Fibroblast of gingiva (primary cell): ENCODE results near the gene PDLIM1.

Source experiments
- DNase-seq: peaks from one replicate; pipeline ENCODE4 v3.0.0-alpha.2; 2011; ENCODE audit warnings: low read depth

Gene PDLIM1

DNA sequence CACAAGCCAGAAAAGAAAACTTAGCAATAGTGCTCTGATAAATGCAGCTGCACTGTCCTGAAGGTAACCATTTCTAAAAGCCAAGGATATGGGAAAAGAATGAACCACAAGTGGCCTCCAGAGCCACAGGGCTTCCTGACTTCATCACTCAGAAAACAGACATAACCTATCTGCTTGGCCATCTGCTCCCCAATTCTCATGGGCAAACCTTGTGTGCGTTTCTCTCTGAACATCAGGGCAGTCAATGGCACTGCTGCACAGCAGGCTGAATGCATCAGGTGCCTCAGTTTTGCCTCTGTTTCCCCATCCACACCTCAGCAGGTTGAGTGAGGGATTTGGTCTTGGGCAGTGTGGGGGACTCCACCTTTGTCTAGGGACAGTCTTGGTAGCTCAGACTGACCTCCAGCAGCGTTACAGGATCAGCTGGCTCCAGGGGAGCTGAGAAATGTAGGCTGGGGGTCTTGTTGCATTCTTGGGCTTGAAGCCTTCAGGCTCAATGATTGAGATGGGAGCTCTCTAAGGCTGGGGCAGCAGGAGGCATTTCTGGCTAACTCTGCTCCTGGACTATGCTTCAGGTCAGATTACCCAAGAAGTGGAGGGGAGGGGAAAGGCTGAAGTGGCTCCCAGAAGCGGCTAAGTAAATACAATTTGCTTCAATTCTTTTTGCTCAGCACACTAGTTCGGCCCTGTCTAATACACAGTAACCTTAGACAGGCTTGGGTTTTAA, 23.6 kb upstream of the PDLIM1 start:
- DNase-seq = no peak

DNA sequence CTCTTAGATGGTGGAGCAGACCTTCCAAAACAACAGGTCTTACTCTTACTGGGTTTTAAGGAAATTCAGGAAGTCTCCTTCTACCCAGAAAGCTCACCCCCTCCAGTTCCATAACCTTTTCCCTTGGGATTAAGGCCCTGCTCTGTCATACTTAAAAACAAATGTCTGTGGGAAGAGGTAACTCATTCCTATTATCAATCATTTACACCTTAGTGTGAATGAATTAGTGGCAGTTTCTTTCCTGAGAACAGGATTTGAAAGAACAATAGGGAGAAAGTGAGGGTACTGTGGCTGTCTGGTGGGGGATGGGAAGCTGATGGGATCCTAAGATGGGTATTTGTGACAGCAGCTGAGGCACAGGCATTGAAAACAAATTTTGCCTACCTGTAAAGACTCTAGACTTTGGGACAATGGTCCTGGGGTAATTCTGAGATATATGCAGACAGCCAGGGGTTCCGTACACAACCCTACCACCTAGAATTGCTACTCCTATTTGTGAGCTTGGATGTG, 22.2 kb upstream of the PDLIM1 start:
- no peak for DNase-seq

DNA sequence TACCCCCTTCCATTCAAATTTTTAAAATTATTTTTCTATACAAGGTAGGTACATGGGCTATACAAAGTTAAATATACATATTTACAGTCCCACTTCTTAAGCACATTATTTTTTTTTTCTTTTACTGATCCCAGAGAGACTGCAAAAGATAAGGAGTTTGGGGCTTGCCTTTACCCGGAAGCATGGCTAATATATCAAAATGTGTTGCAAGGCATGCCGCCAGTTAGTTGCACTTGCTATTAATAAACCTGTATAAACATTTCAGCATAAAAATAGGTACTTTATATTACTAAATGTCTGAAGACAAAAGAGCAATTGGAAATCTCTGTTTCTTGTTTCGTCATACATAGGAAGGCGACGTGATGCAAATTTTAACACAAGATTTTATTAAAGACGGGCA, 21.5 kb upstream of the PDLIM1 start:
- DNase-seq = no peak

- no peak for DNase-seq
These were observed 19.2 kb upstream of the PDLIM1 start for GRCh38 chr10:95309958-95310357.

DNA sequence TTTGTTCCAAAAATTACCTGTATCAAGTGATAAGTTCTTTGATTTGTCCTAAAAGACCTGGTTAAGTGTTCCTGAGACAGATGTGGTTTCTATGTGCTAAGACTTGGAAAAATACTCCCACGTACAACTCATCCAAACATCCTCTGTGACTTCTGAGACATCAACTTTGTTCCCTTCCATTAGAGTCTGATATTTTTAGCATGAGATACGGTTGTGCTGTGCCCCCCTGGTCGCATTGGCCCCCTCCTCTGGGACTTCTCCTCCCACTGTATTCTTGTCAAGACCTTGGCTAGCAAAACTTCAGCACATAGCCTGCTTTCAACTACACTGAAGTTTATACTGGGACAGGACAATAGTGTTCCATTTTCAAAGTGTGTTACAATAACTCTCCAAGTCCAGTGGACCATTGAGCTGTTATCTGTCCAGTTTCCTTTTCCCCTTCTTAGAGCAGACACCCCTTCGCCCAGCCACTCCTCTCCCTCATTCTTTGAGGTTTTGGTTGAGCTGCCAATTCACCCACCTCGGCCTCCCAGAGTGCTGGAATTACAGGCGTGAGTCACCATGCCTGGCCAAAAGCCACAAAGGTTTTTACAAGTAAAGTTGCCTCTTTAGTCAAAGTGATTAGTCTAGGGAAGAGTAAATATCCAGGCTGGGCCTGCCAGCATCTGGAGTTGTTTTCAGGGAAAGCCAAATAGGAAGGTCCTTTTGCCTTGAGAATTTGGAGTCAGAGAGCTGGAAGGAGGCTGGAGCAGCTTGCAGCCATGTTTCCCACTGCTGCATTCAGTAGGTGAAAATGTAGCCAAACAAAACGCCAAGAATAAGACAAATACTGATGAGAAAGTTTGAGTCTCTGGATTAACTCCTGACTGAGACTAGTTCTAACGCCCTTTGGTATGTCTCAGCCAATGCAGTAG, 17.8 kb upstream of the PDLIM1 start:
- DNase-seq = peak; percentile 95

GRCh38 chr10:95306851-95307250, 16.0 kb upstream of the PDLIM1 start:
- no peak for DNase-seq

- DNase-seq = no peak
These were observed 15.5 kb upstream of the PDLIM1 start for GRCh38 chr10:95306318-95306650.

- DNase-seq = no peak
These were observed 15.0 kb upstream of the PDLIM1 start for GRCh38 chr10:95305606-95306317.

- DNase-seq = no peak
These were observed 14.2 kb upstream of the PDLIM1 start for GRCh38 chr10:95304976-95305375.

GRCh38 chr10:95304463-95304862, 13.7 kb upstream of the PDLIM1 start:
- DNase-seq = no peak

DNA sequence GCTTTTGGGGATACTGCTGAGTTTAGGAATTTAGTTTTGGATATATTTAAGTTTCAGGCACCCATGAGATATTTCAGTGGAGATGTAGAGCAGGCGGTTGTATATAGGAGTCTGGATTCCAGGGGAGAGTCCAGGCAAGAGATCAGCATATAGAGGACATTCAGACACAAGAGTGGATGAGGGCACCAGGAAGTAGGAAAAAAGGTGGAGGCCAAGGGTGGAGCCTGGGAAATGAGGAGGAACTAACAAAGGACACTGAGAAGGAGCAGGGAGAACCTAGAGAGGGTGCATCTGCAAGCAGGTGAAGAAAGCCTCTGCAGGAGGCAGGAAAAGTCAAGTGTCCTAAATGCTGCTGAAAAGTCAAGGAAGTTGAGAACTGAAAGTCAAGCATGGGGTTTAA, 13.1 kb upstream of the PDLIM1 start:
- no peak for DNase-seq

- DNase-seq = no peak
These were observed 12.7 kb upstream of the PDLIM1 start for GRCh38 chr10:95303535-95303934.

DNA sequence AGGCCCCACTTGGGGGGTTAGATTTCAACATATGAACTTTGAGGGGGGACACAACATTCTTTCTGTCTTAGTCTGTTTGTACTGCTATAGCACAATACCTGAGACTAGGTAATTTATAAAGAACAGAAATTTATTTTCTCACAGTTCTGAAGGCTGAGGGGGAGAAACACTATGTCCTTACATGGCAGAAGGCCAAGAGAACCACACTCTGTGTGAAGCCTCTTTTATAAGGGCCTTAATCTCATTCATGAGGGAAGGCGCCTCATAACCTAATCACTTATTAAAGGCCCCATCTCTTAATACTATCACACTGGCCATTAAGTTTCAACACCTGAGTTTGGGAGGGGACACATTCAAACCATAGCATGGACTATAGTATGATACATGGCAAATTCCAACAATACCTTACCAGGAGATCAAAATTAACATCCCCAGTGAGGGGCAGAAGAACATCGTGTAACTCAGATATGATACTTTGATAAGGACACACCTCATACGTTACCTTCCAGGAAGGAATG, 9.3 kb upstream of the PDLIM1 start:
- no peak for DNase-seq

- DNase-seq = no peak
These were observed 6.6 kb upstream of the PDLIM1 start for GRCh38 chr10:95297402-95297801.

GRCh38 chr10:95296764-95297163, 6.0 kb upstream of the PDLIM1 start:
- DNase-seq = no peak

GRCh38 chr10:95295031-95295755, 4.4 kb upstream of the PDLIM1 start:
- peak; percentile 40 for DNase-seq

DNA sequence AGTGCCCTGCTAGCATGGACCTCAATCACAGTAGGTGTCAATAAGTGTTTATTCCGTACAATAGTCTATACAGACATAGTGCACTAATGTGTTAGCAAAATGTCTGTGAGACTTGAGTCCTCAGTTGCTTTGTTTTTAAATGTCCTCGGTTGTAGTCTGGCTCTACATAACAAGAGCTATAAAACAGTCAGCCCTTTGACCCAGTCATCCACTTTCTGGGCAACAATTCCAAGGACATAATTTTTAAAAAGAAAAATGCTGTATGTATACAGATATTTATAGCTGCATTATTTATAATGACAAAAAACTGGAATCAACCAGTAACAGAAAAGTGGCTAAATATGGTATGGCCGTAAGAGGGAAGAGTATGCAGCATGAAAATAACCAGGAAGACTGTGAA, 2.8 kb upstream of the PDLIM1 start:
- DNase-seq = no peak

GRCh38 chr10:95291365-95292039, 699 bp upstream of the PDLIM1 start:
- DNase-seq = no peak

DNA sequence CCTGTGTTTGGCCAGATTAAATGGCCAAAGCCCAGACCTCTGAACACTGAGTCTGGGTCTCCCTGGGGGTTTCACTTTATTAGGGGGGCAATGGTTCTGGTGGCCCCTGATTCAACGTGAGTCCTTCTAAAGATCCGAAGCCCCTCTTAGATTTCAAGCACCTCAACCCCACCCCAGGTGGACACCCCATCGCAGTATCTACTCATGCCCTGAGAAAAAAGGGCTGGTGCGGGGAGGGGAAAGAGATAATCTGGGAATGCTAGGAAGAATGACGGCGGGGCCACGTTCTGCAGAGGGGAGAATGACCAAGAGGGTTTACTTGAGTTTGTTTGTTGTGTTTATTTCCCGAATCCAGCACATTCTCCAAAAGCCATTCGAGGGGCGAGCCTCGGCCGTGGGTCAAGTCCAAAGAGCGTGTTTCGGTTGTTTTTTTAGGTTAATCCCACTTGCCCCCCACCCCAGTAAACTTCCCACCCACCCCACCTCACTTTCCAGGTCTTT, 832 bp downstream of the PDLIM1 start:
- no peak for DNase-seq

DNA sequence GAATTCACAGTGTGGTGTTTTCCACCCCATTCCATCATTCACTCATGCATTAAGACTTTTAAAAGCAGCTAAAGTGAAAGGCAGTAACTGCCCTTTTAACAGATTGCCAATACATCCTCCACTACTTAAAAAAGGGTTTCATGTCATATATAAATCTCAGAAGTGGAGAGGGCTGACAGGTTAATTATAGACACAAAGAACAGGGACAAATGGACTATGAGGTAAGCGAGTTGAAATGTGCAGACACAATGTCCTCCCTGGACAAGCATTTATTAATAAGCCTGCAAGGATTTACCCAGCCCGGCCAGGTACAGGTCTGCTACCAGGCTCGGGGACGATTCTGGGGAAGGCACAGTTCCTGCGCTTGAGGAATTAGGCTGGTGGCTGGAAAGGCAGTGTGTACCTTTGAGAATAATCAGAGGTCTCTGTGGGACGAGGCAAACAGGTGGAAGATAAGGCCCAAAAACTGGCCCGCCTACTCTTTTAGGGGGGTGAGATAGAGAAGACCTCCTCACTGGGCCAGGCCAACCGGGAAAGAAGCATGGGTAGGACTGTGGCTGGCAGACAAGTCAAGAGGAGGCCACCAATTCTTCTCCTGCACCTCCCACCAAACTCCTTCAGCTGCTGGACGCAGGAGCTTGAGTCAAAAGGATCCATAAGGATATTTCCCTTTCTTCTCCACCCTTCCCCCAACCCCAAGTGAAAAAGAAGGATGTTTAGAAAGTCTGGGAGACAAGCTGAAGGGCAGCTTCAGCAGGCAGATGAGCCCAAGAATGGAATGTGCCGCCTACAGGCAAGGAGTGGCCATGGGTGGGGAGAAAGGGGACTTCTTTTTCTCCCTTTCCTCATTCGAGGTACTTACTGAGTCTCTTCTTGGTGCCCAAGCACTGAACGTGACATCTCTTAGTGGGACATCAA, 1.5 kb downstream of the PDLIM1 start:
- DNase-seq = peak; percentile 35
